ENCODE data around the gene NECTIN2.
A peak's percentile ranks its signal among the peaks of the same experiment; 100 is the strongest.

NECTIN2 gene

DNA sequence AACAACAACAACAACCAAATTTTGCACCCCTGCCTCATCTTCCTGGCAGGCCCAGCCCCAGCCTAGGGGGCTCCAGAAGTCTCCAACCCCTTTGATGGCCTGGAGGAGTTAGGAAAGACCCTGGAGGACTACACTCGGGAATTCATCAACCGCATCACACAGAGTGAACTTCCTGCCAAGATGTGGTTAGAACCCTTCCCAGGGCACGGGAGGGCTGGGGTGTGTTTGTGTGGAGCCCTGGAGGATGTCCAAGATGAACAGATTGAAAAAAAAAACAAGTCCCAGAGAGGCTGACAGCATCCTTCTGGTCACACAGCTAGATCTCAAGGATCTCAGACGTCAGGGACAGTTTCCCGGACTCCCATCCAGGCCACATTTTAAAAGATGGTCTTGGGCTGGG lies 81.6 kb downstream of the NECTIN2 start:
- DNase-seq (ENCODE audit: low read depth) = peak; percentile 92
- H3K4me3 ChIP-seq (ENCODE audit: control insufficient read depth, low read depth, low read length) = no peak overlapping the region

GRCh38 chr19:44930088-44930487 lies 84.0 kb downstream of the NECTIN2 start:
- DNase-seq (ENCODE audit: low read depth) = no peak
- H3K4me3 ChIP-seq (ENCODE audit: control insufficient read depth, low read depth, low read length) = no peak overlapping the region
- TF ChIP-seq, protein P1, sequence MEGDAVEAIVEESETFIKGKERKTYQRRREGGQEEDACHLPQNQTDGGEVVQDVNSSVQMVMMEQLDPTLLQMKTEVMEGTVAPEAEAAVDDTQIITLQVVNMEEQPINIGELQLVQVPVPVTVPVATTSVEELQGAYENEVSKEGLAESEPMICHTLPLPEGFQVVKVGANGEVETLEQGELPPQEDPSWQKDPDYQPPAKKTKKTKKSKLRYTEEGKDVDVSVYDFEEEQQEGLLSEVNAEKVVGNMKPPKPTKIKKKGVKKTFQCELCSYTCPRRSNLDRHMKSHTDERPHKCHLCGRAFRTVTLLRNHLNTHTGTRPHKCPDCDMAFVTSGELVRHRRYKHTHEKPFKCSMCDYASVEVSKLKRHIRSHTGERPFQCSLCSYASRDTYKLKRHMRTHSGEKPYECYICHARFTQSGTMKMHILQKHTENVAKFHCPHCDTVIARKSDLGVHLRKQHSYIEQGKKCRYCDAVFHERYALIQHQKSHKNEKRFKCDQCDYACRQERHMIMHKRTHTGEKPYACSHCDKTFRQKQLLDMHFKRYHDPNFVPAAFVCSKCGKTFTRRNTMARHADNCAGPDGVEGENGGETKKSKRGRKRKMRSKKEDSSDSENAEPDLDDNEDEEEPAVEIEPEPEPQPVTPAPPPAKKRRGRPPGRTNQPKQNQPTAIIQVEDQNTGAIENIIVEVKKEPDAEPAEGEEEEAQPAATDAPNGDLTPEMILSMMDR (conservative IDR thresholded peaks at IDR 0.05; ENCODE audit: control insufficient read depth, insufficient read depth, low read depth, low read length) = no peak

More for the DNA sequence above, 81.6 kb downstream of the NECTIN2 start:
- TF ChIP-seq, protein P1 (conservative IDR thresholded peaks at IDR 0.05; ENCODE audit: control insufficient read depth, insufficient read depth, low read depth, low read length) = no peak

- H3K4me3 ChIP-seq (ENCODE audit: control insufficient read depth, low read depth, low read length) = no peak overlapping the region
- no peak for DNase-seq (ENCODE audit: low read depth)
- TF ChIP-seq, protein P1 (conservative IDR thresholded peaks at IDR 0.05; ENCODE audit: control insufficient read depth, insufficient read depth, low read depth, low read length) = no peak
Measured at GRCh38 chr19:44931541-44931940, 85.4 kb downstream of the NECTIN2 start.
